Measurements from ENCODE around the gene BAD. TPM values are rescaled to one million over a fixed set of nuclear protein-coding genes. Genes with fewer than 3 reads are reported as not detected.
"Not testable (repeated sequence)": the region's sequence is repeated elsewhere in the genome, so short reads cannot be mapped to it uniquely, and the experiment has no call there.

Gene BAD
- total RNA-seq, 3 donors from 2014 or later: 27.6 to 38.8 (median 36.6) TPM

DNA sequence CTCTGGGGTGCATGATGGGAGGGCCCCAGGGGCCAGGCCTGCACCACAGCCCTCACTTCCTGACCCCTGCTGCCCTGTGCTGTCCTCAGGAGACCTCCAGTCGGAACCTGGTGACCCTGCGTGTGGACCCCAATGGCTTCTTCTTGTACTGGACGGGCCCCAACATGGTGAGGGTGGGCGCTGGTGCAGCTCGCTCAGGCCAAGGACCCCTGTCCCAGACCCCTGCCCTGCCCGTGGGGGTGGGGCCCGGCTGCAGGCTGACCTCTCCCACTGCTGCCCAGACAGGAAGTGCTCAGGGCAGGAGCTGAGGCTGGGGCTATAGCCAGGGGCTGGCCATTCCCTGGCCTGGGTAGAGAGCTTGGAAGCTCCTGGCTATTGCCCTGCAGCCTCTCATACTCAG is 30.1 kb downstream of the BAD start:
- Mint-ChIP-seq H3K4me1 (ENCODE audit: low read depth) (peaks cover 13% of the 10 kb centered on the region), H3K36me3 (ENCODE audit: insufficient read depth) (peaks cover 3% of the 10 kb centered on the region), H3K27me3 (ENCODE audit: low read depth) (no peaks in the 10 kb centered on the region), H3K4me3 (no peak overlapping the region), H3K9me3 (no peaks in the 10 kb centered on the region)
- no peak for ATAC-seq
- no peak for DNase-seq

DNA sequence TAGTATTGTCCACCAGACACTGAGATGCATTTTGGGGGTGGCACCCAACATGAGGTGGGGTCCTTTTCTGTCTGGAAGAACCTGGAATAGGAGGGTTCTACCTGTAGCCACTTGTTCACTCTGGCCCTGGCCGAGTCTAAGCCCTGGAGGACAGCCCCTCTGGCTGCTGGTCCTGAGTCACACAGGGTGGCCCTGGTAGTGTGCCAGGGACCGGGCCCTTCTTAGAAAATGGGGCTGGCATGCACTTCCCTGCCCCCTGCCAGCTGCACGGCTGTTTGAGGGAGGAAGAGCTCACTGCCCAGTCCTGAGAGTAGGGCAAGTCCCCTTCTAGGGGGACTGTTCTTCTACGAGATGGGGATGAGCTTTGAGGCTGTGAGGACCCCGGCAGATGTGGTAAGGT is 31.0 kb downstream of the BAD start:
- H3K4me3 Mint-ChIP-seq: no peak overlapping the region
- no peak for DNase-seq
- peaks cover 2% of the 10 kb centered on the region for H3K36me3 Mint-ChIP-seq (ENCODE audit: insufficient read depth)
- no peaks in the 10 kb centered on the region for H3K27me3 Mint-ChIP-seq (ENCODE audit: low read depth)
- H3K9me3 Mint-ChIP-seq: no peaks in the 10 kb centered on the region
- peaks cover 13% of the 10 kb centered on the region for H3K4me1 Mint-ChIP-seq (ENCODE audit: low read depth)
- ATAC-seq: no peak

- Mint-ChIP-seq H3K4me3 (no peak overlapping the region), H3K4me1 (ENCODE audit: low read depth) (peaks cover 13% of the 10 kb centered on the region)
Measured at GRCh38 chr11:64253043-64253442, 31.4 kb downstream of the BAD start.

GRCh38 chr11:64252003-64252872 is 32.2 kb downstream of the BAD start:
- Mint-ChIP-seq H3K4me3 (peak overlapping the region; percentile 83), H3K36me3 (ENCODE audit: insufficient read depth) (peaks cover 2% of the 10 kb centered on the region), H3K4me1 (ENCODE audit: low read depth) (peaks cover 15% of the 10 kb centered on the region), H3K9me3 (no peaks in the 10 kb centered on the region), H3K27me3 (ENCODE audit: low read depth) (no peaks in the 10 kb centered on the region)
- ATAC-seq: no peak
- no peak for DNase-seq

More at GRCh38 chr11:64253043-64253442, 31.4 kb downstream of the BAD start:
- Mint-ChIP-seq H3K27me3 (ENCODE audit: low read depth) (no peaks in the 10 kb centered on the region), H3K9me3 (no peaks in the 10 kb centered on the region), H3K36me3 (ENCODE audit: insufficient read depth) (peaks cover 2% of the 10 kb centered on the region)
- DNase-seq (no peak), ATAC-seq (no peak)

DNA sequence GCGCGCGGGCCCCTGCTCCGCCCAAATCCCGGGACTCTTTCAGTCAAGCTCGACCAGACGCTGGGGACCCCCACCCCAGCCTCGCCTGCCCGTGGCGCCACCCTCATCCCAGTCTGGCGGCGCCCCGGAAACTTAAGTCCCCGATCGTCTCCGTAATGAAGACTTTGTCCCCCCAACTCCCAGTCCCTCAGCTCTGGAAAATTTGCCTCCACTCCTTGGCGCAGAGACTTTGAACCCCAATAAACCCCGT is 32.8 kb downstream of the BAD start:
- H3K4me3 Mint-ChIP-seq: peak overlapping the region; percentile 83
- no peaks in the 10 kb centered on the region for H3K27me3 Mint-ChIP-seq (ENCODE audit: low read depth)
- H3K4me1 Mint-ChIP-seq (ENCODE audit: low read depth): peaks cover 15% of the 10 kb centered on the region
- no peak for DNase-seq
- ATAC-seq: no peak
- H3K9me3 Mint-ChIP-seq: no peaks in the 10 kb centered on the region
- peaks cover 2% of the 10 kb centered on the region for H3K36me3 Mint-ChIP-seq (ENCODE audit: insufficient read depth)

DNA sequence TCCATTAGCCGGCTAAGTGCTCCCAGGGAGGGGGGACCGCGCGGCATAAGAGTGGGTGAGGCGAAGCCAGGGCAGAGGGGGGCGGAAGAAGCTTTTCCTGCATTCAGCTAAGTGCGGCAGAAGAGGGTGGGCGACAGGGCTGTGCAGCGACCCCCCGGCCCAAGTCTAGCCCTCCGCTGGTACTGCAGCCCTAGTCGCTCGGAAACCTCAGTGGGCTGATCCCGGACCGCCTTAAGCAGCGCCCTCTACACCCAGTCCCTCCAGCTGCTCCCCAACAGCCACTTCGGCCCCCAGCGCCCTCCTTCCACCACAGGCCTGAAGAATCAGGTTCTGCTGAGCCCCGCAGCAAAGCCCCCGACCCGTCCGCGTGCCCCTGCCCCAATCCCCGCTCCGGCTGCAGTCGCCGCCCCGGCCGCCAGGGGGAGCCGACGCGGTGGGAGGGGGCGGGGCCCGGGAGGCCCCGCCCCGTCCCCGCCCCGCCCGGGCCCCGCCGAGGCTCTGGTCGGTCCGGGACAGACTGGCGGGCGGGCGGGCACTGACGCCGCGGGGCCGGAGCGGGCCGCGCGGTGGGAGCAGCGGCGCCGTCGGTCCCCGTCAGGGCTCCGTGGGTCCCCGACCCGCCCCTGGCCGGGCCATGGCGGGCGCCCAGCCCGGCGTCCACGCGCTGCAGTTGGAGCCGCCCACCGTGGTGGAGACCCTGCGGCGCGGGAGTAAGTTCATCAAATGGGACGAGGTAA is 33.3 kb downstream of the BAD start, which contains the start of gene PLCB3:
PLCB3 (plus strand) TSS at position 515 of the 737 bp plus-strand sequence; CDS start at position 635, 120 bp downstream.
- ATAC-seq (peak; percentile 61 to 62), DNase-seq (peak; percentile 58)
- Mint-ChIP-seq H3K4me1 (ENCODE audit: low read depth) (peaks cover 15% of the 10 kb centered on the region), H3K4me3 (peak within 1 kb of the TSS; percentile 83), H3K27me3 (ENCODE audit: low read depth) (no peaks in the 10 kb centered on the region), H3K36me3 (ENCODE audit: insufficient read depth) (peaks cover 2% of the 10 kb centered on the region), H3K9me3 (no peaks in the 10 kb centered on the region)

GRCh38 chr11:64250415-64251015 is 34.0 kb downstream of the BAD start:
- Mint-ChIP-seq H3K4me1 (ENCODE audit: low read depth) (peaks cover 15% of the 10 kb centered on the region), H3K27me3 (ENCODE audit: low read depth) (no peaks in the 10 kb centered on the region), H3K9me3 (no peaks in the 10 kb centered on the region), H3K4me3 (peak overlapping the region; percentile 21), H3K36me3 (ENCODE audit: insufficient read depth) (peaks cover 2% of the 10 kb centered on the region)
- ATAC-seq (no peak), DNase-seq (no peak)

DNA sequence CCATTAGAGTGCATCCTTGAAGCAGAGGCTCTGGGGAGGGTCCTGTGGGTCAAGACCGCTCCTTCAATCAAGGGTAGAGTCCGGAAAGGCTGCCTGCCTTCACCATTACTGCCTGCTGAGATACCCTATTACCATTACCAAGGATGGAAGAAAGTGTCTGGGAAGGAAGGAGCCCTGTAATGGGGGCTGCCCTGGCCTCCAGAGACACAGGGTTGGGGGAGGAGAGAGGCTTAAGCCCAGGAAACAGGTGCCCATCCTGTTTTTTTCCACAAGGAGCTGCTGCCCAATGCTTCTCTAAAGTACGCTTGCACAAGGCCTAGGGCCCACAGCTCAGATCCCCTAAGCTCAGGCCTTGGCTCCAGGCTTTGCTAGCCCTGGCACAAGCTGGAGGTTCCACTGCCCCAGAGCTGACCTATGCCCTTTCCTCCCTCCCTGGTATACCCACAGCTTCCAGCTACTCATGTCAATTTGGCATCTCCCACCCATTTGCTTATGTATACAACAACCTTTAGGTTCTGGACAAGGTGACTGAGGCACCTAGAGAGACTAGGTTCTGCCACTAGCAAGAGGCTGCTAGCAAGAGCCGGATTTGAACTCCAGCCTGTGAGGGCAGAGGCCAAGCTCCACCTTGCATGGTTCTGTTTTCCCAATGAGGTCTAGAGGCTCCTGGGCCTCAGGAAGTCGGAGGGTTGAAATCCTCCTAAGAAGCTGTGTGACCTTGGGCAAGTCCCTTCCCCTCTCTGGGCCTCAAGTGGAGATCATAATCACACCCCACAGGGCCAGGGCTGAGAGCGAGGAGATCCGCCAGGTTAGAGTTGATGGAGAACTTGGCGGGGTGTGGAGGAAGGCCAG is 34.7 kb downstream of the BAD start:
- no peaks in the 10 kb centered on the region for H3K36me3 Mint-ChIP-seq (ENCODE audit: insufficient read depth)
- DNase-seq (no peak), ATAC-seq (no peak)
- peaks cover 15% of the 10 kb centered on the region for H3K4me1 Mint-ChIP-seq (ENCODE audit: low read depth)
- peak overlapping the region; percentile 21 for H3K4me3 Mint-ChIP-seq
- H3K27me3 Mint-ChIP-seq (ENCODE audit: low read depth): no peaks in the 10 kb centered on the region
- H3K9me3 Mint-ChIP-seq: no peaks in the 10 kb centered on the region

GRCh38 chr11:64249038-64249437 is 35.4 kb downstream of the BAD start:
- ATAC-seq (no peak), DNase-seq (no peak)
- H3K9me3 Mint-ChIP-seq: no peaks in the 10 kb centered on the region
- H3K4me1 Mint-ChIP-seq (ENCODE audit: low read depth): peaks cover 18% of the 10 kb centered on the region
- no peaks in the 10 kb centered on the region for H3K27me3 Mint-ChIP-seq (ENCODE audit: low read depth)
- peak overlapping the region; percentile 35 for H3K4me3 Mint-ChIP-seq
- no peaks in the 10 kb centered on the region for H3K36me3 Mint-ChIP-seq (ENCODE audit: insufficient read depth)

DNA sequence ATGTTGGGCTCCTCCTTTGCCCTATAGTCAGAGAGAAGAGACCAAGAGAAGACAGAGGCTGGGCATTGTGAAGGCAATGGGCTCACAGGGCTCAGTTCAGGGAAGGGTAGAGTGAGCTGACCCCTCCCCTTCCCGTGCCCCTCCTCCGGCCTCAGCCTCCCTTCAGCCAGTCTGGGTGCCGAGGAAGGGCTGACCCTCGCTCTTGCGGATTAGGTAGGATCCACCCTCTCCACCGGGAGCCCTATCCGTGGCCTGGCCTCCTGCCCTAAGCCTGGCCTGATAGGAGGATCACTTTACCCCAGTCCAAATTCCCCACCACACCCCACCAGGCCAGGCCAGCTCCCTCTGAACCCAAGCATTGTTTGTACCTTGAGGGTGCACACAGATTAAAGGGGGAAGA is 35.9 kb downstream of the BAD start:
- Mint-ChIP-seq H3K9me3 (no peaks in the 10 kb centered on the region), H3K36me3 (ENCODE audit: insufficient read depth) (no peaks in the 10 kb centered on the region), H3K4me3 (peak overlapping the region; percentile 35), H3K27me3 (ENCODE audit: low read depth) (no peaks in the 10 kb centered on the region), H3K4me1 (ENCODE audit: low read depth) (peaks cover 22% of the 10 kb centered on the region)
- ATAC-seq (no peak), DNase-seq (no peak)

DNA sequence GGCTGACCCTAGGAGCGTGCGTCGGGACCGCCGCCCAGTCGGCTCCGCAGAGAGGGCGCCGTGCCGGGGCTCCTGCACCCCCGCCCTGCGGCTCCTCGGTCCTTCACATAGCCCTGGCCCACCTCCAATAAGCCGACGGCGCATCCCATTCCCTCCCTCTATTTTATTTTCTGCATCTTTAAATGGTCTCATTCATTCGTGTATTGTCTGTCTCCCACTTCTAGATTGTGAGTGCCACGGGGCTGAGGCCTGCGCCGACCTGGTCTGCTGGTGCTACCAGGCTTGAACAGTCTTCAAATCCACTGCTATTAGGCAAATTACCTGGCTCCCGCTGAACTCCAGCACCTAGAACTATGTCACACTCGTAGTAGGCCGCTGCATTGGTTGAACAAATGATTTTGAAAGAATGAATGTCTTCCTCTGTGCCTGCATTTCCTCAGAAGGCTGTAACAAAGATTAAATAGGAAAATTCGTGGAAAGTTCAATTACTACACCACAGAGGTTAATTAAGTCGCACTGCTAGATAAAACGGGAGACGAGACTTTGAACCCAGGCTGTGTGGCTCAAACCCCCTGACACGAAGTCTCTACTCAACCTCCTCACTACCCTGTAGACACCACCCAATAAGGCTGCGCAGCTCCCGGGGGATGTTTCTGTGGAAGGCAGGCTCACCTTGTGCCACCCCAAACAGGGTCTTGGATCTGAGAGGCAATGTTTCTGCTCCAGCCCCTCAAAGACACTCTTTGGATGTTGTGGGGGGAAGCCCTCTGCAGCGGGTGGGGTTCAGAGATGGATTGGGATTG is 36.5 kb downstream of the BAD start:
- no peaks in the 10 kb centered on the region for H3K27me3 Mint-ChIP-seq (ENCODE audit: low read depth)

DNA sequence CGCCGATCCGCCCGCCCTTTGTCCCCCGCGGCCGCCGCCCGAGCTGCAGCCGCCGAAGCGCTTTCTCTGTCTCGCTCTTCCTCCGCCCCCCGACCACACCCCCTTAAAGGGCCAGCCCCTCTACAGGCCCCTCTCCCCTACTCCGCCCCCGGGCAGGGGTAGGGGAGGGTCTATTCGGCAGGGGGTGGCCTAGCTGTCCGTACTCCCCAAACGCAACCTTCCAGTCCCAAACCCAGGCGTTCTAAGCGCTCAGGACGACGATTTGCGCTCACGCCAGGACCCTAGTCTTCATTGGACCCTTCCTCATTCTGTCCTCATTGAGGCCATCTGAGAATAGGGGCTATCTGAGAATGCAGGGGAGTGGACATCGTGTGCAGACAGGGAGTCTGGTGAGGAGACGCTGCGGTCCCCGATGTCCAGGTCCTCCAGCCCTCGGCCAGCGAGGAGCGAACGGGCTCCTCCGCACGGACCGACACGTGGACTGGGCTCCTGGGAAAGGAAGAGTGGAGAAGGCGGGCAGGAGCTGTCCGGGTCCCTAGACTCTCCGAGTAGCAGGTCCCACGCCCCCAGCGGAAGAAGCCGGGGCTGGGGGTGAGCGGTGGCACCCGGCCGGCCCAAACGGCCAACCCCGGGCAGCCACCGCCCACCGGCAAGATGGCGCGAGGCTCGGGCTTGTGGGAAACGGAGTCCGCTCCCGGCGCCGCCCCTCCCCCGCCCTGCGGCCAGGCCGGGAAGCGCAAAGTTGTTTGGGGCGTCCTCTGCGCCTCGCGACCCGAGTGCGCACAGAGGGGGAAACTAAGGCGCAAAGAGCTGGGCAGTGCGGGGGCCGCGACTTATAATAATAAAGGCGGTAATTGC is 37.4 kb downstream of the BAD start, which contains the start of gene PPP1R14B:
PPP1R14B (minus strand) TSS at position 73 of the 858 bp plus-strand sequence. CDS start 270 bp downstream, outside the sequence.
- Mint-ChIP-seq H3K27me3 (ENCODE audit: low read depth) (no peaks in the 10 kb centered on the region), H3K9me3 (no peaks in the 10 kb centered on the region), H3K4me3 (peak within 1 kb of the TSS; percentile 97), H3K4me1 (ENCODE audit: low read depth) (peaks cover 33% of the 10 kb centered on the region), H3K36me3 (ENCODE audit: insufficient read depth) (no peaks in the 10 kb centered on the region)
- peak; percentile 77 for DNase-seq
- ATAC-seq: peak; percentile 69

More for the DNA sequence above, 36.5 kb downstream of the BAD start:
- no peaks in the 10 kb centered on the region for H3K9me3 Mint-ChIP-seq
- no peaks in the 10 kb centered on the region for H3K36me3 Mint-ChIP-seq (ENCODE audit: insufficient read depth)
- peak overlapping the region; percentile 73 for H3K4me3 Mint-ChIP-seq
- ATAC-seq (no peak), DNase-seq (no peak)
- H3K4me1 Mint-ChIP-seq (ENCODE audit: low read depth): peaks cover 28% of the 10 kb centered on the region

DNA sequence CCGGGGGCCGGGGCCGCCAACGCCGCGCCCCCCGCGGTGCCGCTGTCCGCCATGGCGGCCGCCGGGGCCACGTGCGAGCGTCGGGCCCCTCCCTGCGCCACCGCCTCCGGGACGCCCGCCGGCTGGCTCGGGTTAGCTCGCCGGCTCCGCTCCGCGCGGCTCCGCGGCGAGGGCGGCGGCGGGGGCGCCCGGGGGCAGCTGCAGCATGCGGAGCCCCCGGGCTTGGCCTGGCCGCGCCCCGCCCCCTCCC is 37.9 kb downstream of the BAD start:
- not testable (repeated sequence) for H3K27me3 Mint-ChIP-seq (ENCODE audit: low read depth); H3K36me3 Mint-ChIP-seq (ENCODE audit: insufficient read depth); H3K9me3 Mint-ChIP-seq; DNase-seq
- Mint-ChIP-seq H3K4me3 (peak overlapping the region; percentile 83), H3K4me1 (ENCODE audit: low read depth) (peaks cover 28% of the 10 kb centered on the region)
- ATAC-seq: peak; percentile 16 to 26
